Activated CD4-positive, alpha-beta T cell treated with anti-CD3 and anti-CD28 coated beads, Interleukin-2, amount 10 ng/mL, durations not matched to agents 7 days and 5 days (primary cell): ENCODE measurements around the gene KIF12. TPM values are rescaled to one million over a fixed set of nuclear protein-coding genes. Genes with fewer than 3 reads are reported as not detected.

Experiments used
- CTCF ChIA-PET: fragments of 350-600 bp; sonication (Branson Sonifier 250); formaldehyde crosslinking; loops from one replicate; lab custom pipeline; 2021; ENCODE audit warnings: antibody characterized with exemption; lab: Charles Lee
- POLR2A ChIA-PET: fragments of 350-600 bp; sonication (Branson Sonifier 250); formaldehyde crosslinking; loops from one replicate; lab custom pipeline; 2021; ENCODE audit warnings: antibody characterized with exemption; lab: Charles Lee
- DNase-seq: peaks from one replicate; pipeline ENCODE4 v3.0.0-alpha.2; 2020
- H3K27ac Mint-ChIP-seq: one replicate; pipeline ENCODE4 v1.8.0; 2021; ENCODE audit warnings: mild to moderate bottlenecking, moderate library complexity, mixed read lengths
- H3K27me3 Mint-ChIP-seq: one replicate; pipeline ENCODE4 v1.8.0; 2021; ENCODE audit warnings: mixed read lengths
- H3K36me3 Mint-ChIP-seq: one replicate; pipeline ENCODE4 v1.8.0; 2021; ENCODE audit warnings: low read depth, mixed read lengths
- H3K4me1 Mint-ChIP-seq: one replicate; pipeline ENCODE4 v1.8.0; 2021; ENCODE audit warnings: mixed read lengths
- H3K4me3 Mint-ChIP-seq: one replicate; pipeline ENCODE4 v1.8.0; 2021; ENCODE audit warnings: mild to moderate bottlenecking, moderate library complexity, mixed read lengths
- H3K9me3 Mint-ChIP-seq: one replicate; pipeline ENCODE4 v1.8.0; 2021; ENCODE audit warnings: mixed read lengths
- total RNA-seq, 2 experiments: library from RNA; stranded (reverse); gene quantifications; one replicate each; pipeline ENCODE4 v1.2.3, GENCODE V29; 2021

The KIF12 gene
- total RNA-seq, 2 experiments from 2014 or later, result not detected

GRCh38 chr9:114120192-114121014 is 21.3 kb upstream of the KIF12 start:
- Mint-ChIP-seq H3K36me3 (no peaks in the 10 kb centered on the region), H3K27ac (no peak overlapping the region), H3K27me3 (peaks cover 6% of the 10 kb centered on the region), H3K4me3 (no peak overlapping the region), H3K9me3 (no peaks in the 10 kb centered on the region), H3K4me1 (no peaks in the 10 kb centered on the region)
- DNase-seq, result no peak
- CTCF ChIA-PET, result no interaction called here
- POLR2A ChIA-PET, result no interaction called here

- no peaks in the 10 kb centered on the region for H3K36me3 Mint-ChIP-seq
- H3K4me3 Mint-ChIP-seq, result no peak overlapping the region
- no peak overlapping the region for H3K27ac Mint-ChIP-seq
- H3K9me3 Mint-ChIP-seq, result no peaks in the 10 kb centered on the region
- CTCF ChIA-PET, result no interaction called here
- peaks cover 6% of the 10 kb centered on the region for H3K27me3 Mint-ChIP-seq
- no peaks in the 10 kb centered on the region for H3K4me1 Mint-ChIP-seq
- POLR2A ChIA-PET, result no interaction called here
- DNase-seq, result no peak
These were observed 20.4 kb upstream of the KIF12 start for GRCh38 chr9:114119242-114120191.

GRCh38 chr9:114117996-114118830 is 19.1 kb upstream of the KIF12 start:
- no peaks in the 10 kb centered on the region for H3K36me3 Mint-ChIP-seq
- DNase-seq, result no peak
- no peak overlapping the region for H3K27ac Mint-ChIP-seq
- ChIA-PET CTCF (interaction anchor here (0.8 kb wide), 1 partner anchor 8 kb away, joined by 3 read pairs; no protein-coding TSS in a partner anchor), POLR2A (no interaction called here)
- H3K4me3 Mint-ChIP-seq, result no peak overlapping the region
- H3K27me3 Mint-ChIP-seq, result peaks cover 8% of the 10 kb centered on the region
- H3K4me1 Mint-ChIP-seq, result no peaks in the 10 kb centered on the region
- H3K9me3 Mint-ChIP-seq, result no peaks in the 10 kb centered on the region

GRCh38 chr9:114117614-114117995 is 18.5 kb upstream of the KIF12 start:
- POLR2A ChIA-PET, result no interaction called here
- no peak for DNase-seq
- H3K27ac Mint-ChIP-seq, result no peak overlapping the region
- no peaks in the 10 kb centered on the region for H3K4me1 Mint-ChIP-seq
- CTCF ChIA-PET, result no interaction called here
- H3K9me3 Mint-ChIP-seq, result no peaks in the 10 kb centered on the region
- H3K36me3 Mint-ChIP-seq, result no peaks in the 10 kb centered on the region
- H3K4me3 Mint-ChIP-seq, result no peak overlapping the region
- peaks cover 8% of the 10 kb centered on the region for H3K27me3 Mint-ChIP-seq

- no peak overlapping the region for H3K27ac Mint-ChIP-seq
- CTCF ChIA-PET, result no interaction called here
- DNase-seq, result no peak
These were observed 17.1 kb upstream of the KIF12 start for GRCh38 chr9:114116126-114116747.

GRCh38 chr9:114115654-114116125 is 16.6 kb upstream of the KIF12 start:
- DNase-seq, result no peak
- no peaks in the 10 kb centered on the region for H3K9me3 Mint-ChIP-seq
- H3K4me3 Mint-ChIP-seq, result no peak overlapping the region
- H3K36me3 Mint-ChIP-seq, result no peaks in the 10 kb centered on the region
- H3K27me3 Mint-ChIP-seq, result peaks cover 8% of the 10 kb centered on the region
- ChIA-PET POLR2A (no interaction called here), CTCF (no interaction called here)
- no peaks in the 10 kb centered on the region for H3K4me1 Mint-ChIP-seq
- H3K27ac Mint-ChIP-seq, result no peak overlapping the region

More at GRCh38 chr9:114116126-114116747, 17.1 kb upstream of the KIF12 start:
- POLR2A ChIA-PET, result no interaction called here
- Mint-ChIP-seq H3K4me1 (no peaks in the 10 kb centered on the region), H3K27me3 (peaks cover 8% of the 10 kb centered on the region), H3K9me3 (no peaks in the 10 kb centered on the region), H3K36me3 (no peaks in the 10 kb centered on the region), H3K4me3 (no peak overlapping the region)

GRCh38 chr9:114114364-114114763 is 15.3 kb upstream of the KIF12 start:
- ChIA-PET POLR2A (no interaction called here), CTCF (no interaction called here)
- no peak overlapping the region for H3K4me3 Mint-ChIP-seq

GRCh38 chr9:114112778-114113584 is 13.9 kb upstream of the KIF12 start:
- no peaks in the 10 kb centered on the region for H3K9me3 Mint-ChIP-seq
- no peak overlapping the region for H3K4me3 Mint-ChIP-seq
- ChIA-PET POLR2A (no interaction called here), CTCF (interaction anchor here (1.0 to 1.2 kb wide), 2 partner anchors 9 to 30 kb away, joined by 3 read pairs; no protein-coding TSS in a partner anchor)
- H3K27me3 Mint-ChIP-seq, result peaks cover 6% of the 10 kb centered on the region
- no peak for DNase-seq
- H3K27ac Mint-ChIP-seq, result no peak overlapping the region
- H3K4me1 Mint-ChIP-seq, result no peaks in the 10 kb centered on the region
- no peaks in the 10 kb centered on the region for H3K36me3 Mint-ChIP-seq

More at GRCh38 chr9:114114364-114114763, 15.3 kb upstream of the KIF12 start:
- Mint-ChIP-seq H3K27me3 (peaks cover 8% of the 10 kb centered on the region), H3K4me1 (no peaks in the 10 kb centered on the region), H3K27ac (no peak overlapping the region), H3K9me3 (no peaks in the 10 kb centered on the region), H3K36me3 (no peaks in the 10 kb centered on the region)
- DNase-seq, result no peak

- no peak overlapping the region for H3K27ac Mint-ChIP-seq
- H3K4me3 Mint-ChIP-seq, result no peak overlapping the region
- DNase-seq, result no peak
- H3K36me3 Mint-ChIP-seq, result no peaks in the 10 kb centered on the region
- no peaks in the 10 kb centered on the region for H3K4me1 Mint-ChIP-seq
- peaks cover 9% of the 10 kb centered on the region for H3K27me3 Mint-ChIP-seq
- CTCF ChIA-PET, result interaction anchor here (0.6 to 1.1 kb wide), 3 partner anchors 9 to 236 kb away, joined by 3 read pairs; no protein-coding TSS in a partner anchor
- H3K9me3 Mint-ChIP-seq, result no peaks in the 10 kb centered on the region
- POLR2A ChIA-PET, result no interaction called here
These were observed 13.2 kb upstream of the KIF12 start for GRCh38 chr9:114112325-114112724.

- DNase-seq, result no peak
These were observed 11.1 kb upstream of the KIF12 start for GRCh38 chr9:114110180-114110579.

GRCh38 chr9:114109124-114109523 is 10.0 kb upstream of the KIF12 start:
- ChIA-PET CTCF (interaction anchor here (0.6 to 3.4 kb wide), 6 partner anchors 12 to 183 kb away, joined by 3 to 18 read pairs (median 4); partner anchors contain the start of gene AMBP), POLR2A (no interaction called here)

More at GRCh38 chr9:114110180-114110579, 11.1 kb upstream of the KIF12 start:
- no peak overlapping the region for H3K4me3 Mint-ChIP-seq
- ChIA-PET POLR2A (no interaction called here), CTCF (interaction anchor here (0.8 to 3.4 kb wide), 4 partner anchors 8 to 181 kb away, joined by 3 to 18 read pairs (median 4); partner anchors contain the start of gene AMBP)
- H3K4me1 Mint-ChIP-seq, result no peaks in the 10 kb centered on the region
- H3K27ac Mint-ChIP-seq, result no peak overlapping the region
- no peaks in the 10 kb centered on the region for H3K36me3 Mint-ChIP-seq
- peaks cover 16% of the 10 kb centered on the region for H3K27me3 Mint-ChIP-seq
- no peaks in the 10 kb centered on the region for H3K9me3 Mint-ChIP-seq

More at GRCh38 chr9:114109124-114109523, 10.0 kb upstream of the KIF12 start:
- H3K27ac Mint-ChIP-seq, result no peak overlapping the region
- DNase-seq, result no peak
- no peaks in the 10 kb centered on the region for H3K4me1 Mint-ChIP-seq
- H3K36me3 Mint-ChIP-seq, result no peaks in the 10 kb centered on the region
- no peaks in the 10 kb centered on the region for H3K9me3 Mint-ChIP-seq
- peaks cover 21% of the 10 kb centered on the region for H3K27me3 Mint-ChIP-seq
- H3K4me3 Mint-ChIP-seq, result no peak overlapping the region
